ENCODE measurements around the gene SETBP1.

GRCh38 chr18:44712025-44712424 is 31.3 kb downstream of the SETBP1 start:
- TF ChIP-seq ZNF274 (IDR thresholded peaks at IDR 0.05; ENCODE audit: low read depth, low read length), result no peak
- TF ChIP-seq SUZ12 (IDR thresholded peaks at IDR 0.05; ENCODE audit: extremely low read depth, insufficient read depth, insufficient read length), result no peak
